HG03442 (cell line): ENCODE measurements around the gene ABCB9.

ENCODE experiments used
- ATAC-seq: cut with Tn5 transposase; IDR thresholded peaks from one replicate; pipeline ENCODE4 v1.9.1; 2021; ENCODE audit warnings: mild to moderate bottlenecking, moderate library complexity; ENCODE audit not compliant: unreplicated experiment

Gene ABCB9

GRCh38 chr12:122982963-122983788 is 16.9 kb upstream of the ABCB9 start:
- no peak for ATAC-seq

- no peak for ATAC-seq
Measured at GRCh38 chr12:122982477-122982815, 16.2 kb upstream of the ABCB9 start.

DNA sequence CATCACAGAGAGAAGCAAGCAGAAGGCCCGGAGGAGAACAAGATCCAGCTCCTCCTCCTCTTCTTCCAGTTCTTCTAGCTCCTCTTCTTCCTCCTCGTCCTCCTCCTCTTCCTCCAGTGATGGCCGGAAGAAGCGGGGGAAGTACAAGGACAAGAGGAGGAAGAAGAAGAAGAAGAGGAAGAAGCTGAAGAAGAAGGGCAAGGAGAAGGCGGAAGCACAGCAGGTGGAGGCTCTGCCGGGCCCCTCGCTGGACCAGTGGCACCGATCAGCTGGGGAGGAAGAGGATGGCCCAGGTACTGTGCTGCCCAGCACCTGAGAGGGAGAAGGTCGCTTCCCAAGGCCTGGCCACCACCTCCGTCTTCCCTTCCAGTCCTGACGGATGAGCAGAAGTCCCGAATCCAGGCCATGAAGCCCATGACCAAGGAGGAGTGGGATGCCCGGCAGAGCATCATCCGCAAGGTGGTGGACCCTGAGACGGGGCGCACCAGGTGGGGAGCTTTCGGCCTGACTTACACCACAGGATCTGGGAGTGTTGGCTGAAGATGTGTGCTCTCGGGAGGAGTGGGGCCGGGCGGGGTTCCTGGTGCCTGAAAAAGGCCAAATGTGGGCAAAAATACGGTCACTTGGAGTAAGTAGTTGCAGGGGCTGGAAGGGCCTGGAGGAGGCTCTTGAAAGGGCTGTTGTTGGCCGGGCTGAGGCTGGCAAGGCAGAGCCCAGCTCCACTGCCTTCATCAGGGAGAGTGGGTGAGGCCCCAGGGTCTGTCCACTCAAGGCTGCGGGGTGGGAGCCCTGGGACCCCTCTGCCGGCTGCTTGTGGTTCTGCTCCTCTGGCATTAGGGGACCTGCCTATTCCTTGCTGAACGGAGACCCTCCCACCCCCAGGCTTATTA is 15.6 kb upstream of the ABCB9 start:
- ATAC-seq = no peak

DNA sequence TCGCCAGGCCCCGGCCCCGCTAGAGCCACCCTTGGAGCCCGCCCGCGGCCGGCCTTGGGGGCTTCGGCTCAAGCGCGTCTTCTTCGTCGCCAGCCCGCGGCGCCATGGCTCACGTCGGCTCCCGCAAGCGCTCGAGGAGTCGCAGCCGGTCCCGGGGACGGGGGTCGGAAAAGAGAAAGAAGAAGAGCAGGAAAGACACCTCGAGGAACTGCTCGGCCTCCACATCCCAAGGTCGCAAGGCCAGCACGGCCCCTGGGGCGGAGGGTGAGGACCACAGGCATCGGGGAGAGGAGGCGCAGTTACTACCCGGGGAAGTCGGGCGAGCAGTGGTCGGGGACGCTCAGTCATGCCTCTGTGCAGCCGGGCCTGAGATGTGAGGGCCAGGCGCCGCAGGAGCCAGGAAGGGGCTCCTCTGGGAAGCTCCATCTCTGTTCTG is 14.8 kb upstream of the ABCB9 start:
- peak; percentile 12 for ATAC-seq

DNA sequence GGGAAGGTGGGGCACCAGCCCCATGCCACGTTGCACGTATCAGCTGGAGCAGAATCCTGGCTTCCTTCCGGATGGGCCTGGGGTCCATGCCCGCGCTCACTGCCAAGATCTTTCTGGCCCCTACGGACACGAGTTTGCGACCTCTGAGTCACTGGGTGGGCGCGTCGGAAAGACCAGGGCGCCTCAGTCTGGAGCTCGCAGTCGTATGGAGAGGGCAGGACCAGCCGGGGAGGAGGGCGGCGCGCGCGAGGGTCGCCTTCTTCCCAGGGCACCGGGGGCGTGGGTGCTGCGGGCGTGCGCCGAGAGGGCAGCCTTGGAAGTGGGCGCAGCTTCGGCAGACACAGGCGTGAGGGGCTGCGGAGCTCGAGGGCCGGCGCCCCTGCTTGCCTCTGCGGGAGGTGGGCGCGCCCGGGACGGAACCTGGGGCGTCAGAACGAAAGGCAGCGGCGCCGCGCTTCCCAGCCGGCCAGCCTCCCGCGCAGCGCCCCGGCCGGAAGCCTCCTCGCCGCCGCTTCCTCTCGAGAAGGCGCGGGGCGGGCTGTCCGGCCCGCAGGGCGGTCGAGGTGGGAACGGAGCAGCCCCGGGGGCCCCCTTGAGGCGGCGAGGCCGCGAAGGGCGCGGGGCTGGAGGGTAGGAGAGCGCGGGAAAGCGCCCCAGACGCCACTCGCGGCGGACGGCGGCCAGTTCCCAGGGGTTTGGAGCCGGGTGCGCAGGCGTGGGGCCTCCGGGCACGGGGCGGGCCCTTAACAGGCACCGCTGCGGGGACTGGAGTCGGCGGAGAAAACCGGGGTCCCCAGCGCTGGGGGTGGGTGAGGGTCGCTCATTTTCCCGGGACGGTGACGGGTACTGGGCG is 14.1 kb upstream of the ABCB9 start, which contains the start of gene ARL6IP4:
Gene ARL6IP4 (plus strand): TSS at position 499 of the 853 bp plus-strand sequence. CDS start 459 bp downstream, outside the sequence.
- peak; percentile 46 for ATAC-seq

GRCh38 chr12:122979908-122980182 is 13.6 kb upstream of the ABCB9 start:
- ATAC-seq = no peak

- no peak for ATAC-seq
Measured at GRCh38 chr12:122979001-122979907, 13.0 kb upstream of the ABCB9 start.

- no peak for ATAC-seq
Measured at GRCh38 chr12:122978507-122978955, 12.3 kb upstream of the ABCB9 start.

DNA sequence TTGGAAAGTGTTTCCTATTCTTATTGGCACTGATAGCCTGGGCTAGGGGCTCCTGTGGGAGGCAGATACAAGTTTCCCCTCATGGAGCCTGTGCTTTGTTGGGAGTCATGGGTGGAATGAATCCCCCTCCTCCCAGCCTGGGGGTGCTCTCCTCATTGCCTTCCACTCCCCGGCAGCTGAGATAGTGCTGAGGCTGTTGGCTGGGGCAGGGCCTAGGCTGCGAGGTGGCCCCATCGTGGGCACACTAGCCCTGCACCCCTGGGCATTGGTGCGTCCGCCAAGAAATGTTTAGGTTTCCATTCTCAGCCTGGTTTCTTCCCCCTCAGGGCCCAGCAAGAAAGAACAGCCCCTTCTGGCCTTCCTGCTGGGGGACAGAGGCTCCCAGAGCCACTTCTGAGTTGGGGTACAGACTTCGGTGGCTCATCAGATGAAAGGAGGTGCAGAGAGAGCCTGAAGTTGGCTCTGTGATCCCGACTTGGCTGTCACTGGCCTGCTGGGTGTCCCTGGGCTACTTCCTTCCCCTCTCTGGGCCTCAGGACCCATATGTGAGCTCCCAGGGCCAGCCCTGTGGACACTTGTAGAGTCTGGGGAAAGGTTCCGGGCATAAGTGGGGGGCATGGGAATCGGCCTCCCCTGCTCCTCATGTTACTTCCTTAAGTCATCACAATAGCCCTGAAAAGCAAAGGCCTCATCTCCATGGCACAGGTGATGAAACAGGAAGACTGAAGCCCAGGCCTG is 11.6 kb upstream of the ABCB9 start:
- no peak for ATAC-seq

- ATAC-seq = no peak
Measured at GRCh38 chr12:122977153-122977552, 10.9 kb upstream of the ABCB9 start.

DNA sequence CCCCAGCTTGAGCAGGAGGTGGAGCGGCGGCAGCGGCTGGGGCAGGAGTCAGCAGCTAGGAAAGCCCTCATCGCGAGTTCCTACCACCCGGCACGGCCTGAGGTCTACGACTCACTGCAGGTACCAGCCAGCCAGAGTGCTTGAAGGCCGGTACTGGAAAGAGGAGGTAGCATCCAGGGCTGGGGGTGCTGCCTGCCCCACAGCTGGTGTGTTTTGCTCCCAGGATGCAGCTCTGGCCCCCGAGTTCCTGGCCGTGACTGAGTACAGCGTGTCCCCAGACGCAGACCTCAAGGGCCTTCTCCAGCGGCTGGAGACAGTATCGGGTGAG is 10.3 kb upstream of the ABCB9 start:
- ATAC-seq = no peak

GRCh38 chr12:122975790-122976647 is 9.8 kb upstream of the ABCB9 start:
- ATAC-seq = no peak

- ATAC-seq = peak; percentile 63
Measured at GRCh38 chr12:122974892-122975789, 8.9 kb upstream of the ABCB9 start, which contains the start of gene OGFOD2. Gene OGFOD2, plus strand, starts transcription at chr12:122975244. Its CDS starts 8 bp downstream, at chr12:122975252.

GRCh38 chr12:122974274-122974891 is 8.1 kb upstream of the ABCB9 start:
- peak; percentile 76 for ATAC-seq

GRCh38 chr12:122969676-122970075 is 3.4 kb upstream of the ABCB9 start:
- no peak for ATAC-seq

DNA sequence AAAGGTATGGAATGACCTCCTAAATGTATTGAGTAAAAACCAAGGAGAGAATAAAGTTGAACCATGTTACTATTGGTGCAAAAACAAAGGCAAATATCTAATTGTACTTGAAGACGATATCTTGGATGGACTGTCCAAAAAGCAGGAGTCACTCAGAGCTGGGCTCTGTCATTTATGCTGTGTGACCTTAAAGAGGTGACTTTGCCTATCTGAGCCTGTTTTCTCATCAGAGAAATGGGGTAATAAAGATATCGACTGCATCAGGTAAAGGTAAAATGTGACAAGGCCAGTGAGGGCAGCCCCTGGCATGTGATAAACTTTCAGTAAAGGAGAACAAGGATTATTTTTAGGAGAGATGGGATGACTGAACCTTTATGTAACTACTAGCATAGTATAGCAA is 1.8 kb upstream of the ABCB9 start:
- no peak for ATAC-seq
